Suppressor macrophage treated with lipopolysaccharide for 4 hours (primary cell): ENCODE measurements around the gene KLF12.

ENCODE experiments used
- DNase-seq: peaks from one replicate; pipeline ENCODE4 v3.0.0-alpha.2; 2020

Gene KLF12

GRCh38 chr13:74134221-74134776 is at the start of gene KLF12:
Gene KLF12, minus strand, starts transcription at chr13:74134404.
- peak; percentile 25 for DNase-seq

GRCh38 chr13:74182491-74182890 is 48.3 kb upstream of the KLF12 start:
- no peak for DNase-seq

- DNase-seq, result no peak
Measured at GRCh38 chr13:74174810-74175209, 40.6 kb upstream of the KLF12 start.

- no peak for DNase-seq
Measured at GRCh38 chr13:74173822-74174221, 39.6 kb upstream of the KLF12 start.

- no peak for DNase-seq
Measured at GRCh38 chr13:74171641-74172040, 37.4 kb upstream of the KLF12 start.

- DNase-seq, result no peak
Measured at GRCh38 chr13:74169676-74170075, 35.5 kb upstream of the KLF12 start.

- no peak for DNase-seq
Measured at GRCh38 chr13:74168263-74168675, 34.1 kb upstream of the KLF12 start.

GRCh38 chr13:74166261-74167004 is 32.2 kb upstream of the KLF12 start:
- no peak for DNase-seq

- DNase-seq, result no peak
Measured at GRCh38 chr13:74162782-74163181, 28.6 kb upstream of the KLF12 start.

- DNase-seq, result no peak
Measured at GRCh38 chr13:74162135-74162534, 27.9 kb upstream of the KLF12 start.

GRCh38 chr13:74158571-74159352 is 24.6 kb upstream of the KLF12 start:
- no peak for DNase-seq

GRCh38 chr13:74158028-74158427 is 23.8 kb upstream of the KLF12 start:
- no peak for DNase-seq

- DNase-seq, result no peak
Measured at GRCh38 chr13:74154981-74155380, 20.8 kb upstream of the KLF12 start.

GRCh38 chr13:74153316-74153715 is 19.1 kb upstream of the KLF12 start:
- no peak for DNase-seq

- no peak for DNase-seq
Measured at GRCh38 chr13:74151859-74152258, 17.7 kb upstream of the KLF12 start.

GRCh38 chr13:74148352-74148751 is 14.1 kb upstream of the KLF12 start:
- DNase-seq, result no peak

- no peak for DNase-seq
Measured at GRCh38 chr13:74145249-74145975, 11.2 kb upstream of the KLF12 start.

GRCh38 chr13:74144269-74144668 is 10.1 kb upstream of the KLF12 start:
- DNase-seq, result no peak

- no peak for DNase-seq
Measured at GRCh38 chr13:74142257-74142656, 8.1 kb upstream of the KLF12 start.

- DNase-seq, result no peak
Measured at GRCh38 chr13:74138241-74138640, 4.0 kb upstream of the KLF12 start.

- peak; percentile 9 for DNase-seq
Measured at GRCh38 chr13:74136084-74136658, 2.0 kb upstream of the KLF12 start.

- DNase-seq, result peak; percentile 62
Measured at GRCh38 chr13:74135326-74136083, 1.3 kb upstream of the KLF12 start.
